ENCODE measurements around the gene SMCO4. TPM values are rescaled to one million over a fixed set of nuclear protein-coding genes. Genes with fewer than 3 reads are reported as not detected.

The SMCO4 gene
- total and polyA plus RNA-seq, 2 of the 8 experiments (the other 6 are each of a cell fraction or from before 2014, with no cell fraction given): 33.2 to 53.9 TPM

- TF ChIP-seq TEAD4 (IDR thresholded peaks at IDR 0.05; ENCODE audit: low read depth, low read length): no peak
- no peak for TF ChIP-seq EZH2 (IDR thresholded peaks at IDR 0.05; ENCODE audit: low read depth, low read length, severe bottlenecking)
Observed at GRCh38 chr11:93514712-93515111, 28.5 kb downstream of the SMCO4 start (continued).
